Mesodermal cell (in vitro differentiated cells): ENCODE results near the gene PKP3.

ENCODE experiments used
- H3K27ac ChIP-seq: 2 replicates; pipeline ENCODE4 v1.7.0; 2013; ENCODE audit warnings: mild to moderate bottlenecking, low read depth, low read length, moderate library complexity; ENCODE audit not compliant: severe bottlenecking
- H3K36me3 ChIP-seq: 2 replicates; pipeline ENCODE4 v1.7.1; 2013; ENCODE audit warnings: mild to moderate bottlenecking, low read length, moderate library complexity; ENCODE audit not compliant: control insufficient read depth, insufficient read depth
- H3K4me1 ChIP-seq: one replicate; pipeline ENCODE4 v1.7.1; 2013; ENCODE audit warnings: mild to moderate bottlenecking, low read length; ENCODE audit not compliant: insufficient read depth, control insufficient read depth, poor library complexity, severe bottlenecking
- H3K4me3 ChIP-seq: 2 replicates; pipeline ENCODE4 v1.7.0; 2013; ENCODE audit warnings: low read length, control low read depth, mild to moderate bottlenecking; ENCODE audit not compliant: insufficient read depth, poor library complexity, severe bottlenecking; ENCODE audit errors: extremely low read depth
- H3K9me3 ChIP-seq: 2 replicates; pipeline ENCODE4 v1.7.1; 2013; ENCODE audit warnings: mild to moderate bottlenecking, low read length, moderate library complexity; ENCODE audit not compliant: control insufficient read depth
- WGBS, 2 experiments: methylation state at CpG; one replicate each; pipeline ENCODE4 v1.1.5; 2013; ENCODE audit warnings: missing lambda C conversion rate in 2 of 2; ENCODE audit not compliant: insufficient coverage in 2 of 2; 5-methylcytosine and 5-hydroxymethylcytosine counted together

Gene PKP3

GRCh38 chr11:372809-373715 is 20.9 kb upstream of the PKP3 start:
- Histone ChIP-seq H3K36me3 (peaks cover 27% of the 10 kb centered on the region), H3K4me3 (no peak overlapping the region)
- WGBS, 2 experiments: 95% methylated on average over 28 to 34 of the region's 41 CpGs

GRCh38 chr11:373716-374551 is 20.1 kb upstream of the PKP3 start:
- Histone ChIP-seq H3K36me3 (peaks cover 32% of the 10 kb centered on the region), H3K9me3 (peaks cover 10% of the 10 kb centered on the region), H3K27ac (no peak overlapping the region), H3K4me3 (no peak overlapping the region), H3K4me1 (no peaks in the 10 kb centered on the region)
- 93 to 95% methylated on average over 19 to 20 of the region's 23 CpGs for WGBS, 2 experiments

More at GRCh38 chr11:372809-373715, 20.9 kb upstream of the PKP3 start:
- Histone ChIP-seq H3K27ac (no peak overlapping the region), H3K9me3 (peaks cover 10% of the 10 kb centered on the region), H3K4me1 (no peaks in the 10 kb centered on the region)

- no peak overlapping the region for H3K27ac ChIP-seq
- H3K4me3 ChIP-seq: no peak overlapping the region
- H3K4me1 ChIP-seq: no peaks in the 10 kb centered on the region
- peaks cover 46% of the 10 kb centered on the region for H3K36me3 ChIP-seq
- 94 to 96% methylated on average over 36 to 38 of the region's 41 CpGs for WGBS, 2 experiments
- peaks cover 10% of the 10 kb centered on the region for H3K9me3 ChIP-seq
These were observed 18.7 kb upstream of the PKP3 start for GRCh38 chr11:375065-376025.

GRCh38 chr11:376531-377173 is 17.4 kb upstream of the PKP3 start:
- WGBS, 2 experiments: 95 to 97% methylated on average over 55 to 69 of the region's 70 CpGs
- Histone ChIP-seq H3K4me1 (no peaks in the 10 kb centered on the region), H3K9me3 (peaks cover 10% of the 10 kb centered on the region), H3K4me3 (no peak overlapping the region), H3K27ac (no peak overlapping the region), H3K36me3 (peaks cover 49% of the 10 kb centered on the region)

GRCh38 chr11:377174-377865 is 16.7 kb upstream of the PKP3 start:
- no peak overlapping the region for H3K4me3 ChIP-seq
- no peak overlapping the region for H3K27ac ChIP-seq
- H3K4me1 ChIP-seq: no peaks in the 10 kb centered on the region
- peaks cover 49% of the 10 kb centered on the region for H3K36me3 ChIP-seq
- peaks cover 10% of the 10 kb centered on the region for H3K9me3 ChIP-seq
- WGBS, 2 experiments: 96% methylated on average over 36 to 44 of the region's 44 CpGs

GRCh38 chr11:377883-378500 is 16.0 kb upstream of the PKP3 start:
- Histone ChIP-seq H3K36me3 (peaks cover 46% of the 10 kb centered on the region), H3K4me1 (no peaks in the 10 kb centered on the region)
- whole genome bisulfite sequencing, 2 experiments: 83 to 92% methylated on average over 11 of the region's 11 CpGs

GRCh38 chr11:379205-380094 is 14.6 kb upstream of the PKP3 start:
- Histone ChIP-seq H3K4me3 (no peak overlapping the region), H3K36me3 (peaks cover 35% of the 10 kb centered on the region), H3K9me3 (no peaks in the 10 kb centered on the region), H3K4me1 (no peaks in the 10 kb centered on the region), H3K27ac (no peak overlapping the region)
- 97% methylated on average over 79 to 84 of the region's 87 CpGs for WGBS, 2 experiments

More at GRCh38 chr11:377883-378500, 16.0 kb upstream of the PKP3 start:
- no peak overlapping the region for H3K27ac ChIP-seq
- no peak overlapping the region for H3K4me3 ChIP-seq
- H3K9me3 ChIP-seq: peaks cover 10% of the 10 kb centered on the region

- Histone ChIP-seq H3K4me1 (no peaks in the 10 kb centered on the region), H3K9me3 (no peaks in the 10 kb centered on the region), H3K27ac (no peak overlapping the region), H3K36me3 (peaks cover 34% of the 10 kb centered on the region), H3K4me3 (no peak overlapping the region)
- WGBS, 2 experiments: 96% methylated on average over 25 to 33 of the region's 35 CpGs
These were observed 13.9 kb upstream of the PKP3 start for GRCh38 chr11:380095-380480.
